Lower lobe of right lung (tissue), 2 donors: ENCODE measurements around the gene FAM117A. TPM values are rescaled to one million over a fixed set of nuclear protein-coding genes. Genes with fewer than 3 reads are reported as not detected.

Experiments used
- ATAC-seq, 2 donors: fragments of 200-7000 bp; cut with Tn5 transposase; one replicate each; pipeline ENCODE4 v1.9.1; 2020 to 2022; ENCODE audit warnings: mild to moderate bottlenecking in 2 of 2, moderate library complexity in 2 of 2
- DNase-seq: peaks from one replicate; pipeline ENCODE4 v3.0.0-alpha.2; 2020
- H3K27ac ChIP-seq: fragments of 200-600 bp; one replicate; pipeline ENCODE4 v1.8.0; 2022
- H3K27me3 ChIP-seq: fragments of 200-600 bp; one replicate; pipeline ENCODE4 v1.8.0; 2022; ENCODE audit warnings: low read depth
- H3K36me3 ChIP-seq: fragments of 200-600 bp; one replicate; pipeline ENCODE4 v1.8.0; 2022; ENCODE audit warnings: mild to moderate bottlenecking
- H3K4me1 ChIP-seq: fragments of 200-600 bp; one replicate; pipeline ENCODE4 v1.8.0; 2022
- H3K4me3 ChIP-seq: fragments of 200-600 bp; one replicate; pipeline ENCODE4 v1.8.0; 2022; ENCODE audit warnings: mild to moderate bottlenecking
- H3K9me3 ChIP-seq: fragments of 200-600 bp; one replicate; pipeline ENCODE4 v1.8.0; 2022
- CTCF ChIP-seq: fragments of 200-600 bp; IDR thresholded peaks from one replicate; pipeline ENCODE4 v1.8.0; 2022; ENCODE audit warnings: antibody characterized with exemption, mild to moderate bottlenecking
- intact Hi-C: fragments of 100-400 bp; cut with DNase I; formaldehyde crosslinking; loops from one replicate; pipeline ENCODE4 v1.11.0; 2022
- total RNA-seq: library from RNA; stranded (reverse); fragmentation: NEBNext Ultra II Directional; extraction: Animal tissue kit (Norgen Biotek cat#: 25700); gene quantifications from one replicate; pipeline ENCODE4 v1.2.1, GENCODE V29; 2021
- donor health status: DM: no; HTN: yes; CAD: no; lungs with severe emphysema.

The FAM117A gene
- total RNA-seq, 1 donor from 2014 or later: 16.4 TPM

GRCh38 chr17:49722066-49722465 is 41.9 kb downstream of the FAM117A start:
- Histone ChIP-seq H3K4me3 (no peak overlapping the region), H3K4me1 (peaks cover 19% of the 10 kb centered on the region), H3K27me3 (no peaks in the 10 kb centered on the region), H3K36me3 (peaks cover 51% of the 10 kb centered on the region), H3K27ac (no peak overlapping the region), H3K9me3 (no peaks in the 10 kb centered on the region)
- DNase-seq: no peak
- no peak for TF ChIP-seq CTCF
- intact Hi-C loops: no loop called here
- no peak for ATAC-seq

GRCh38 chr17:49717371-49717861 is 46.5 kb downstream of the FAM117A start:
- no peak for ATAC-seq
- DNase-seq: no peak
- H3K9me3 ChIP-seq: no peaks in the 10 kb centered on the region
- no peaks in the 10 kb centered on the region for H3K27me3 ChIP-seq
- no peak overlapping the region for H3K27ac ChIP-seq
- H3K4me3 ChIP-seq: no peak overlapping the region
- peaks cover 91% of the 10 kb centered on the region for H3K36me3 ChIP-seq
- no peaks in the 10 kb centered on the region for H3K4me1 ChIP-seq
- no peak for TF ChIP-seq CTCF
- intact Hi-C loops: no loop called here

- DNase-seq (no peak), ATAC-seq (no peak)
- Histone ChIP-seq H3K9me3 (no peaks in the 10 kb centered on the region), H3K4me3 (no peak overlapping the region), H3K27me3 (no peaks in the 10 kb centered on the region), H3K27ac (peak overlapping the region; percentile 65), H3K36me3 (peaks cover 92% of the 10 kb centered on the region), H3K4me1 (no peaks in the 10 kb centered on the region)
- no peak for TF ChIP-seq CTCF
- intact Hi-C loops: no loop called here
These were observed 47.1 kb downstream of the FAM117A start for GRCh38 chr17:49716668-49717364.

GRCh38 chr17:49715717-49716279 is 48.1 kb downstream of the FAM117A start:
- TF ChIP-seq CTCF: no peak
- DNase-seq (no peak), ATAC-seq (peak; percentile 65 to 68)
- H3K27ac ChIP-seq: peak overlapping the region; percentile 65
- intact Hi-C loops: no loop called here
- no peaks in the 10 kb centered on the region for H3K9me3 ChIP-seq
- H3K27me3 ChIP-seq: no peaks in the 10 kb centered on the region
- peaks cover 93% of the 10 kb centered on the region for H3K36me3 ChIP-seq
- no peaks in the 10 kb centered on the region for H3K4me1 ChIP-seq
- no peak overlapping the region for H3K4me3 ChIP-seq

- Histone ChIP-seq H3K27me3 (no peaks in the 10 kb centered on the region), H3K4me3 (no peak overlapping the region), H3K27ac (peak overlapping the region; percentile 65), H3K9me3 (no peaks in the 10 kb centered on the region), H3K4me1 (no peaks in the 10 kb centered on the region), H3K36me3 (peaks cover 92% of the 10 kb centered on the region)
- no peak for TF ChIP-seq CTCF
- intact Hi-C loops: no loop called here
- no peak for DNase-seq
- peak in 1 of 2 donors; percentile 39 for ATAC-seq
These were observed 48.7 kb downstream of the FAM117A start for GRCh38 chr17:49715216-49715615.
